NCI-H2081 treated with DMSO at 0.1 percent for 48 hours (cell line): ENCODE measurements around the gene LRRFIP1.
"Not testable (repeated sequence)": the region's sequence is repeated elsewhere in the genome, so short reads cannot be mapped to it uniquely, and the experiment has no call there.

Experiments used
- DNase-seq: peaks from one replicate; lab custom pipeline; 2025; lab: John Stamatoyannopoulos, UW

LRRFIP1 gene, protein sequence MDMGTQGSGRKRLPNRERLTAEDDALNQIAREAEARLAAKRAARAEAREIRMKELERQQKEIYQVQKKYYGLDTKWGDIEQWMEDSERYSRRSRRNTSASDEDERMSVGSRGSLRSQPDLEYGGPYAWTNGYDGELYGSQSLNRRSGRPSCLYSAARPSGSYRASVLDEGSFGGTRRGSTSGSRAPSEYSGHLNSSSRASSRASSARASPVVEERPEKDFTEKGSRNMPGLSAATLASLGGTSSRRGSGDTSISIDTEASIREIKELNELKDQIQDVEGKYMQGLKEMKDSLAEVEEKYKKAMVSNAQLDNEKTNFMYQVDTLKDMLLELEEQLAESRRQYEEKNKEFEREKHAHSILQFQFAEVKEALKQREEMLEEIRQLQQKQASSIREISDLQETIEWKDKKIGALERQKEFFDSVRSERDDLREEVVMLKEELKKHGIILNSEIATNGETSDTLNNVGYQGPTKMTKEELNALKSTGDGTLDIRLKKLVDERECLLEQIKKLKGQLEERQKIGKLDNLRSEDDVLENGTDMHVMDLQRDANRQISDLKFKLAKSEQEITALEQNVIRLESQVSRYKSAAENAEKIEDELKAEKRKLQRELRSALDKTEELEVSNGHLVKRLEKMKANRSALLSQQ

GRCh38 chr2:237627441-237628246, at the start of gene LRRFIP1:
TSS of gene LRRFIP1 (plus strand) at chr2:237627587. CDS start at chr2:237627645, 58 bp downstream.
- no peak for DNase-seq

DNA sequence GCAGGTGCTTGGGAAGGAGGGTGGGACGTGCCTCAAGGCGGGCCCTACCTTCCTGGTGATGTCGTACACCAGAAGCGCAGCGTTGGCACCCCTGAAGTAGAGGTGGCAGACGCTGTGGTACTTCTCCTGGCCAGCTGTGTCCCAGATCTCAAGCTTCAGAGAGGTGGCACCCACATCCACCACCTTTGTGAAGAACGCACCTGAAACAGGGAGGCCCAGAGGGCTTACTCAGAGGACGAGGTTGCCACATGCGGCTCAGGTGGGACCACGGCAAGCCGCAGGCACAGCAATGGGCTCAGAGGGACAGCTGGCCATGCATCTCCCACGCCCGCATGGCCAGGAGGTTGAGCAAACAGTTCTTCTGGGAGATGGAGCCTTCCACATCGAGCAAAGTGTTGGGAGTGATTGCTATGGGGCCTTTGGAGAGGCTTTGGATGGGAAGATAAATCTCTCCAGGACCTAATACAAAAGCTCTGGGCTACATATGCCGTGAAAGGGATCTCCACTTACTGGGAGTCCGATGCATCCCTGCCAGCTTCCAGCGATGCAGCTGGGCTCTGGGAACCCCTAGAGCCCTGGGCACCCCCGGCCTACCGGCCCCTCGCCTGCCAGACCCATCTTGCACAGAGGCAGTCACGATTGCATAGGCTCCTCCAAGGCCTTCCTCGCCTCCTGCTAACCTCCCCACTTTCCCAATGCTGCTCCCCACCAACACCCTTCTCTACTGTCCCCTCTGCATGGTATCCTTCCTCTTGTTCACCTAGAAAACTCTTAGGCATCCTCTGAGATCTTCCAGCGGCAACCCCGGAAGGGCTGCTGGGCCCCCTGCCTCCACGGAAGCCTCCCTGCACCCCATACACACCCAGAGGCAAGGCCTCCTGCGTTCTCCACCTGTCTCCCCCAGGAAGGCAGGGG, 49.2 kb upstream of the LRRFIP1 start:
- no peak for DNase-seq

GRCh38 chr2:237581326-237581725, 46.1 kb upstream of the LRRFIP1 start:
- DNase-seq: no peak

GRCh38 chr2:237581751-237582746, 45.3 kb upstream of the LRRFIP1 start:
- DNase-seq: peak; percentile 28

DNA sequence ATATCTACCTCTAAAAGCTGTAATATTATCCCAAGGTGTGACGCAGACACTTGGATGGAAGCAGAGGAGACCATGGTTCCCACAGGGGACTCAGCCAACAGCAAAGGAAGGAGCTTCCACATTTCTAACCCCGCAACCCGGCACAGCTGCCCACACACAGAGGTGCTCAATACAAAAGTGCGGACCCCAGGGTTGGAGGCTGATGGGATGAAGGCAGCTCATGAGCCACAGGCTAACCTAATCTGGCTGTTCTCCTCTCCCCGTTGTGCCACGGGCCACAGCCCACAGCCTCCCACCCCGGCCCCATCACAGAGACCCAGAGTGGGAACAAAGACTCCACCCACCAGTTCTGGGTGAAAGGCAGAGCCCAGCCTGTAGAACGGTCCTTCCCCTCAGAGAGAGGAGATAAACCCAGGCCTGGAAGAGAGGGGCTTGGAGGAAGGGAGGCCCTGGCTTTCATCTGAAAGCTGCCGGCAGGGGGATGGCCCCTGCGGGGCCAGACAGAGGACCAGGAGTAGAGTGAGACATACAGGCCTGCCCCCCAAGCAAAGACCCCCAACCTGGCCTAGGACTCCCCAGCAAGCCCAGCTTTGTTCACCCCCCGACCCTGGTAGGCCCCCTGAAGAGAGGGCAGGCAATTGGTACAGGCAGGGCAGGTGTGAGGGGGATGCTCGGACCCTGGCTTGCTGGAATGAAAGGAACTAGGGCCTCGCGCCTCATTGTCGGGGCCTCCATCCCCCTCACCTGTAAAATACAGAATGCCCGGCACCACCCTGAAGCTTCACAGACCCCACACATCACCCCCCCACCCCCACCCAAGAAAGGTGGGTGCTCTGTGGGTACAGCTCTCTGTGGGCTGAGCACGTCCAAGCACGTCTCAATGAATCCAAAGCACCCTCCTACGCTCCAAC, 43.7 kb upstream of the LRRFIP1 start:
- no peak for DNase-seq

GRCh38 chr2:237585590-237586221, 41.7 kb upstream of the LRRFIP1 start:
- no peak for DNase-seq

GRCh38 chr2:237588044-237588696, 39.2 kb upstream of the LRRFIP1 start:
- no peak for DNase-seq

DNA sequence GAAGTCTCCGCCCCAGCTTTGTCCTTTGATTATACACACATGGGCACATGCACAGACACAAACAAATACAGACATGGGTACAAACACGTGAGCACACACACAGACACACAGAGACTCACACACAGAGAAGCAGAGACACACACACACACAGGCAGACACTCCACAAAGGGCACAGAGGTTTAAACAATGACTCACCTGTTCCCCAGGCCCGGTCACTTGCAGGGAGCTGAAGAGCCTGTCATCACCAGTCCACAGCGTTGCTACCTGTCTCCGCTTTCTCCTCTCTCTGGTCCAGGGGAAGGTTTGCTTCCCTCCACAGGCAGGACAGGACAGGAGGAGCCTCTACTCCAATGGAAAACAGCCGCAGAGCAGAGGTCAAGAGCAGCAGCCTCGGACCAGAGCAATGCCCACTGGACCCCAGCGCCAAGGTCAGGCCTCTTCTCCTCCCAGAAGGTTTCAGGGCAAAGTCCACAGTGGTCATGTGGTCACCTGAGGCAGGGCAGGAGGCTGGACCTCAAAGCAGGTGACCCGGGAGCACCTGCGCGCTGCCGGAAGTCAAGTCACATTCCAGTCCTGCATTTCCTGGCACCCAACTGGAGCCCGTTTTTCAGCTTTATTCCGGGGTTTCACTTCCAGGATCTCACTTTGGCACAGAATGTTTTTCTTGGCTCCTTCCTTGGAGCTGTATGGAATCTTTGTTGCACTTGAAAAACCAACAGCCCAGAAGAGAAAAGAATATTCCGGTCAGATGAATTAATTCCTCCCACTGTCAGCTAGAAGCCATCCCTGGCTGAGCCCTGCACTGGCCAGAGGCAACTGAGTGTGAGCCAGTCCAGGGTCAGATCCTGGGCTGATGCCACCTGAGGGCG, 36.9 kb upstream of the LRRFIP1 start, which contains the start of gene RAB17:
TSS of gene RAB17 (minus strand) at position 463 of the 869 bp plus-strand sequence. CDS start 4,580 bp downstream, outside the sequence.
- DNase-seq: no peak

DNA sequence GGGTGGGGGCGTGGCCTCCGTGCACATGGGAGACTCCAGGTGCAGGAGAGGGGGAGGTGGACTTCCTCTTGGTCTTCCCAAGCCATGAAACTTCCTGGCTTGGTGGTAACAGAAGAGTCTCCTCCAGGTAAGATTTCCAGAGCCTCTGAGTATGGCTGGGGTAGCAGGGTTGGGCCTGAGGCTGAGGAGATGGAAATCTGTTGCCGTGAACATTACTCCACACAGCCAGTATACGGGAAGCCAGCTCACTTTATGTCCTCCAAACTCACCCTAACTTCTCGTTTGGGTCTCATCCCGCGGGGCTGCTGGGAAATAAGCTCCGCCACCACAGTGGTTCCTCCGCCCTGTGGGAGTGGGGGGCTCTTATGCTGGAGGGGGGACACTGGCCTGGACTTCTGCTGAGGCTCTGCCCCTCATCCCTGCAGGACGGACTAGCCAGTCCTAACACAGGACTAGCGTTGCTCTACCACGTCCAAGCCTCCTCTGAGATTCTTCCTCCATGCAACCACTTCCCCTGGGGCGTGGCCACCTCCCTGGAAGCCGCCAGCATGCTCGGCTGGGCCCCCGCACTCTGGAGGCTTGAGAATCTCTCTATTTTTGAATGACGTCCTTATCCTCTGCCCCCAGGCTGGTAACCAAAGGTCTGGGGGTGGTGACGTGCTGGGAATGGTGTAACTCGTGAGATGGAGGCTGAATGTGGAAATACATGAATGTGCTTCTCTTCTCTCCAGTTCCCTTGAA, 36.1 kb upstream of the LRRFIP1 start:
- no peak for DNase-seq

GRCh38 chr2:237592425-237592980, 34.9 kb upstream of the LRRFIP1 start:
- no peak for DNase-seq

- no peak for DNase-seq
These were observed 34.4 kb upstream of the LRRFIP1 start for GRCh38 chr2:237593036-237593435.

DNA sequence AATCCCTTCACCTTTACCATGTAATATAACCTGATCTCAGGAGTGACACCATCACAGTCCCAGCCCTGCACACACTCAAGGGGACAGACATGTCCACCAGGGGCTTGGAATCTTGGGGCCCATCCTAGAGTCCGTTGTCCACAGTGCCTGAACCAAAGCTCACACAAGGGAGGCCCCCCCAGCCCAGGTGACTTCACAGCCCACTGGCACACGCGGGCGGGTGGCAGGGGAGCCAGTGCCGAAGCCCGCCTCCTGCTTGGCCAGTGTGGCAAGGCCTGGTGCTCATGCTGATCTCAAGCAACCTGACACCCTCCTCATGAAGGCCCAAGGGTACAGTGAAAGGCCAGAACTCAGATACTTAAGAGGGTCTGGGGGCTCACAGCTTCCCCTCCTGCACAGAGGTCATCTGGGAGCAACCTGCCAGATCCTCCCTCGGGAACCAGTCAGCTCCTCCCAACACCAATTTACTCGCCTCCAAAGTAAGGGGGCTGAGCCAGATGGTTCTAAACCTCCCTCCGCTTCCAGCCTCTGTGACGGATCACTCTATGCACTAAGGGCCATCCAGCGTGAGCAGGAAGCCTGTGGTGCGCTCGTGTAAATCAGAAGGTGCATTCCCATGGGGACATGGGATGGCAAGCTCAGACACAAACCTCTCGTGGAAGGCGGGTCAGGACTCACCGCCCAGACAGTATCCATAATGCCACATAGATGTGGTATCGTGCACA, 33.6 kb upstream of the LRRFIP1 start:
- no peak for DNase-seq

GRCh38 chr2:237594514-237594871, 32.9 kb upstream of the LRRFIP1 start:
- no peak for DNase-seq

GRCh38 chr2:237595829-237596519, 31.4 kb upstream of the LRRFIP1 start:
- DNase-seq: not testable (repeated sequence)
